ENCODE data around the gene RBMS3.
"Not testable (repeated sequence)": the region's sequence is repeated elsewhere in the genome, so short reads cannot be mapped to it uniquely, and the experiment has no call there.

Gene RBMS3

GRCh38 chr3:29804044-29804443 lies 523.2 kb downstream of the RBMS3 start:
- no peak overlapping the region for H3K4me2 ChIP-seq
- H3K9me3 ChIP-seq: no peaks in the 10 kb centered on the region
- H4K20me1 ChIP-seq: no peaks in the 10 kb centered on the region
- no peak overlapping the region for H3K27ac ChIP-seq
- H3K4me3 ChIP-seq: no peak overlapping the region
- H3K9ac ChIP-seq: no peak overlapping the region
- H3K4me1 ChIP-seq: no peaks in the 10 kb centered on the region
- no peak for TF ChIP-seq Cebpa-rat (IDR thresholded peaks at IDR 0.05)
- no peaks in the 10 kb centered on the region for H3K27me3 ChIP-seq
- H3K36me3 ChIP-seq: no peaks in the 10 kb centered on the region

GRCh38 chr3:29805757-29806156 lies 524.9 kb downstream of the RBMS3 start:
- no peaks in the 10 kb centered on the region for H3K27me3 ChIP-seq
- no peak overlapping the region for H3K27ac ChIP-seq
- H3K4me1 ChIP-seq: no peaks in the 10 kb centered on the region
- TF ChIP-seq Cebpa-rat (IDR thresholded peaks at IDR 0.05): no peak
- no peaks in the 10 kb centered on the region for H3K36me3 ChIP-seq
- H3K9ac ChIP-seq: no peak overlapping the region
- H4K20me1 ChIP-seq: no peaks in the 10 kb centered on the region
- no peak overlapping the region for H3K4me3 ChIP-seq
- H3K4me2 ChIP-seq: no peak overlapping the region
- no peaks in the 10 kb centered on the region for H3K9me3 ChIP-seq

GRCh38 chr3:29808324-29808723 lies 527.5 kb downstream of the RBMS3 start:
- H3K27ac ChIP-seq, H3K4me3 ChIP-seq, H3K36me3 ChIP-seq, H4K20me1 ChIP-seq, H3K9me3 ChIP-seq, H3K27me3 ChIP-seq, H3K4me2 ChIP-seq, H3K4me1 ChIP-seq, H3K9ac ChIP-seq: not testable (repeated sequence)

DNA sequence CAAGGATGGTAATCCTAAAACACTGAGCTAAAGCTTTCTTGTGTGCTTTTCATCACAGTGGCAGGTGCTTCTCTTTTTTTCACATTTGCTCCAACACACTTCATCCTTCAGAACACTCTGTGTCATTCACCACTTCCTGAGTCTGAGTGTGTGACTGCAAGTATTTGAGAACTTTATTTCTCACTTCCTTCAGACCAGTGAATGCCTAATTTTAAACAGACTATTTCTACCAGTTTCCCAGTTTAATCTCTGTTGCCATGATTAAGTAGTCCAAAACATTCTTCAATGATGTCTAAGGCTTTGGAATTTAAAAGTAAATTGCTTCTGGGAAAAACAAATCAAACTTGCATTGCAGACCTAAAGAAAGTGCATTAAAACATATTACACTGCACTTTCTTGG lies 541.2 kb downstream of the RBMS3 start:
- TF ChIP-seq Cebpa-rat (IDR thresholded peaks at IDR 0.05): no peak
- no peaks in the 10 kb centered on the region for H3K36me3 ChIP-seq
- H3K27me3 ChIP-seq: no peaks in the 10 kb centered on the region
- no peak overlapping the region for H3K27ac ChIP-seq
- no peak overlapping the region for H3K9ac ChIP-seq
- no peaks in the 10 kb centered on the region for H3K9me3 ChIP-seq
- H3K4me1 ChIP-seq: peaks cover 6% of the 10 kb centered on the region; the same call in 1 of the 2 replicates
- no peaks in the 10 kb centered on the region for H4K20me1 ChIP-seq
- no peak overlapping the region for H3K4me3 ChIP-seq
- no peak overlapping the region for H3K4me2 ChIP-seq

GRCh38 chr3:29823233-29823632 lies 542.4 kb downstream of the RBMS3 start:
- Histone ChIP-seq H3K9me3 (no peaks in the 10 kb centered on the region), H3K27me3 (no peaks in the 10 kb centered on the region), H4K20me1 (no peaks in the 10 kb centered on the region), H3K4me2 (no peak overlapping the region), H3K9ac (no peak overlapping the region), H3K4me3 (no peak overlapping the region), H3K27ac (no peak overlapping the region), H3K36me3 (no peaks in the 10 kb centered on the region), H3K4me1 (peaks cover 6% of the 10 kb centered on the region; the same call in 1 of the 2 replicates)
- no peak for TF ChIP-seq Cebpa-rat (IDR thresholded peaks at IDR 0.05)

DNA sequence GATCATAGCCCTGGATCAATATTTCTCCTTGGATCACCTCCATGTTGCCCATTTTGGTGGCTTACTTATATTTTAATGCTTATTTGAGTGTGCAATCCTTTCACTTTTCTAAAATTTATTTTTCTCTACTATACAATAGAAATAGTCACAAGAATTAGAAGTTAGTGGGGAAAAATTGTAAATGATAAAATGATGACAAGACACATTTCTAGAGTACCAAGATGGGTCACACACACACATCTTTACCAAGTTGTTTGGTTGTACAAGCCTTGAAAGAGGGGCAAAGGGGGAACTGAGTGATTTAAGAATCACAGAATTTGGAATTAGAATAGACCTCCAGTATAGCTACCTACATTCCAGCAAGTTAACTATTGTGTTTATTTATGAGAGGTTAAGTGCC lies 545.8 kb downstream of the RBMS3 start:
- peaks cover 6% of the 10 kb centered on the region; the same call in 1 of the 2 replicates for H3K4me1 ChIP-seq
- H3K9ac ChIP-seq: no peak overlapping the region
- H4K20me1 ChIP-seq: no peaks in the 10 kb centered on the region
- H3K4me2 ChIP-seq: no peak overlapping the region
- H3K27ac ChIP-seq: no peak overlapping the region
- no peaks in the 10 kb centered on the region for H3K36me3 ChIP-seq
- TF ChIP-seq Cebpa-rat (IDR thresholded peaks at IDR 0.05): no peak
- H3K4me3 ChIP-seq: no peak overlapping the region
- H3K9me3 ChIP-seq: no peaks in the 10 kb centered on the region
- no peaks in the 10 kb centered on the region for H3K27me3 ChIP-seq

GRCh38 chr3:29827756-29828155 lies 546.9 kb downstream of the RBMS3 start:
- no peak overlapping the region for H3K4me3 ChIP-seq
- TF ChIP-seq Cebpa-rat (IDR thresholded peaks at IDR 0.05): no peak
- 0 out of 2 replicates have a peak, but pooled peaks cover 3% of the 10 kb centered on the region for H3K9me3 ChIP-seq
- no peaks in the 10 kb centered on the region for H4K20me1 ChIP-seq
- no peak overlapping the region for H3K9ac ChIP-seq
- no peaks in the 10 kb centered on the region for H3K4me1 ChIP-seq
- no peak overlapping the region for H3K27ac ChIP-seq
- no peaks in the 10 kb centered on the region for H3K36me3 ChIP-seq
- no peaks in the 10 kb centered on the region for H3K27me3 ChIP-seq
- H3K4me2 ChIP-seq: no peak overlapping the region

DNA sequence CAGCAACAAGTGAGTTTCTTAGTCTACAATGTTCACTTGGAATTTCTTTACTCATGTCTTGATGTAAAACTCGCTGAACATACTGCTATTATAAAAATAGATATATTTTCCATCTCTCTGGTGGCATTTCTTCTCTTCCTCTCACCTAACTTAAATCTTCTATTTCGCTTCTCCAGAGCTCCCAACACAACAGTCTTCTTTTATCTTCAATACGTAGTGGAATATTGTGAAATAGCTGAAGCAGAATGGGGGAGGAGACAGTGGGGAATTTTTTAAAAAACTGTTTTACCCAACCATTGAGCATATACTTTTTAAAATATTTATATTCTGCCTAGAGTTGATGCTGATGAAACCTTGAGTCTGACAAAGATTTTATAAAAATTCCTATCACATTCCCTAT lies 548.5 kb downstream of the RBMS3 start:
- H3K27ac ChIP-seq: no peak overlapping the region
- no peaks in the 10 kb centered on the region for H3K27me3 ChIP-seq
- H3K4me1 ChIP-seq: no peaks in the 10 kb centered on the region
- H3K4me3 ChIP-seq: no peak overlapping the region
- H4K20me1 ChIP-seq: no peaks in the 10 kb centered on the region
- no peak overlapping the region for H3K4me2 ChIP-seq
- no peaks in the 10 kb centered on the region for H3K36me3 ChIP-seq
- H3K9me3 ChIP-seq: 0 out of 2 replicates have a peak, but pooled peaks cover 3% of the 10 kb centered on the region
- no peak overlapping the region for H3K9ac ChIP-seq
- TF ChIP-seq Cebpa-rat (IDR thresholded peaks at IDR 0.05): no peak

- no peak overlapping the region for H3K27ac ChIP-seq
- no peak overlapping the region for H3K4me2 ChIP-seq
- H3K4me1 ChIP-seq: no peaks in the 10 kb centered on the region
- H3K9ac ChIP-seq: no peak overlapping the region
- H3K36me3 ChIP-seq: no peaks in the 10 kb centered on the region
- no peaks in the 10 kb centered on the region for H3K27me3 ChIP-seq
- no peak overlapping the region for H3K4me3 ChIP-seq
- TF ChIP-seq Cebpa-rat (IDR thresholded peaks at IDR 0.05): no peak
- H4K20me1 ChIP-seq: no peaks in the 10 kb centered on the region
- no peaks in the 10 kb centered on the region for H3K9me3 ChIP-seq
These were observed 569.8 kb downstream of the RBMS3 start for GRCh38 chr3:29850641-29851040.

DNA sequence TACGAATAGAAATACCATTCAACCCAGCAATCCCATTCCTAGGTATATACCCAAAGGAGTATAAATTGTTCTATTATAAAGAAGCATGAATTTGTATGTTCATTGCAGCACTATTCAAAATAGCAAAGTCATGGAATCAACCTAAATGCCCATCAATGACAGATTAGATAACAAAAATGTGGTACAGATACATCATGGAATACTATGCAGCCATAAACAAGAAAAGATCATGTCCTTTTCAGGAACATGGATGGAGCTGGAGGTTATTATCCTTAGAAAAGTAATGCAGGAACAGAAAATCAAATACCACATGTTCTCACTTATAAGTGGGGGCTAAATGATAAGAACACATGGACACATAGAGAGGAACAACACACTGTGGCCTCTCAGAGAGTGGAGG lies 571.9 kb downstream of the RBMS3 start:
- TF ChIP-seq Cebpa-rat (IDR thresholded peaks at IDR 0.05): no peak
- Histone ChIP-seq H3K9ac (no peak overlapping the region), H3K36me3 (no peaks in the 10 kb centered on the region), H3K4me3 (no peak overlapping the region), H3K4me1 (no peaks in the 10 kb centered on the region), H3K4me2 (no peak overlapping the region), H3K9me3 (no peaks in the 10 kb centered on the region), H3K27me3 (no peaks in the 10 kb centered on the region), H4K20me1 (no peaks in the 10 kb centered on the region), H3K27ac (no peak overlapping the region)

DNA sequence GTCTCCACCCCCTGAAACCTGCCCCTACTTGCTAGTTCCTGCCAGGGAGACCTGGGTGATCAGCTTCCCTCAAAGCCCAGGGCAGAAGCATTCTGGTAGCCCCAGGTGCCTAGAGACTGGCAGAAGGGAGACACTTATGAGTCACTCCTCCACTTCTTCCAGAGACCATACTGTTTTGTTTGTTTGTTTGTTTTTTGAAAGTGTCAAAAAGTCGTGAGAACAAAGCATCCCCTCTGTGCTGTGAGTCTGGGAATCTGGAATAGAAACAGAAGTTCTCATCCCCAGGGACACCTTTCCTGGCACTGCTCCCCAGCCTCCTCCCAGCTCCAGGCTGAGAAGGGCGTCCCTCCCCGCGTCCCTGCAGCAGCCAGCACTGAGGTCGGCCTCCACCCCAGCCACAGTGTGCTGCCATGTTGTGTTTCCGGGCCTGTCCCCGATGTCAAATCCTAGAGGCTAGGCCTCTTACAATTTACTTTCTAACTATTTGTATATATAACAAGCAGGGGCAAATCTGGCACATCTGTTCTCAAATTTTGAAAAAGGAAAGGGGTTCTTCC lies 573.0 kb downstream of the RBMS3 start:
- H3K36me3 ChIP-seq: no peaks in the 10 kb centered on the region
- no peak for TF ChIP-seq Cebpa-rat (IDR thresholded peaks at IDR 0.05)
- no peak overlapping the region for H3K9ac ChIP-seq
- no peaks in the 10 kb centered on the region for H3K4me1 ChIP-seq
- no peak overlapping the region for H3K4me2 ChIP-seq
- no peaks in the 10 kb centered on the region for H3K9me3 ChIP-seq
- no peaks in the 10 kb centered on the region for H4K20me1 ChIP-seq
- H3K27ac ChIP-seq: no peak overlapping the region
- no peaks in the 10 kb centered on the region for H3K27me3 ChIP-seq
- H3K4me3 ChIP-seq: no peak overlapping the region

All from BLaER1 (cell line).